Kidney tubule cell (primary cell): ENCODE measurements around the gene ANKRD44.

ENCODE experiments used
- DNase-seq: peaks from one replicate; pipeline ENCODE4 v3.0.0-alpha.2; 2018; ENCODE audit warnings: low spot score

Gene ANKRD44

DNA sequence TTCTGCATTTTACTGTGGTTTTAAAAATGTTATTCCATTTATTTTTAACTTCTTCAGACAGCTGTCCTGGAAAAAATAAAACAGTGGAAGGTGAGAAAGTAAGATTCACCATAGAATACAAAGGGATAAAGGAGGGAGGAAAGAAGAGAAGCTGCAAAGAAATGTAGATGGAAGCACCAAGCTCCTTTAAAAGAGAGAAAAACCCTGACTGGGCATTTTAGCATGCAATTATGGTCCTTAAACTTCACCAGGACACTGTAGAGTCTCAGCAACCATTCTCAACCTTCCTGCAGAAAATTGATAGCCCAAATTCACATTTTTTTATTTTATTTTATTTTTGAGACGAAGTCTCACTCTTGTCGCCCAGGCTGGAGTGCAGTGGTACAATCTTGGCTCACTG is 11.6 kb upstream of the ANKRD44 start:
- DNase-seq: no peak

DNA sequence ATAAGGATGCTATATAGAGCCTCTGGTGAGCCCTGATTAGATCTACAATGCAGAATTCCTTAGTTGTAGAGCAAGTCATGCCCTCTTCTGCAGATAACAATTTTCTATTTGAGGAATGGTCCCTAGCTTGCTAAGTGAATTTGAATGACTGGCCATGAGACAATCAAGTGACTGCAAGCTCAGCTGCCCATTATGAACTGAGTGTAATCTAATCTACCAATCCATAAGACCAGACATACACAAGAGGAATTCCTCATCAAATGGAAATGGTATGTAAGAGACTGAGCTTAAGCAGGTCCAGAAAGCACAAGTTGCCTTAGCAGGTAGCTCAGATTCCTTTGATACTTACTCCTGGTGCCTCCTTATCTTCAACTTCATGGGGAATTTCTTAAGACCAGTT is 4.8 kb upstream of the ANKRD44 start:
- DNase-seq: no peak

DNA sequence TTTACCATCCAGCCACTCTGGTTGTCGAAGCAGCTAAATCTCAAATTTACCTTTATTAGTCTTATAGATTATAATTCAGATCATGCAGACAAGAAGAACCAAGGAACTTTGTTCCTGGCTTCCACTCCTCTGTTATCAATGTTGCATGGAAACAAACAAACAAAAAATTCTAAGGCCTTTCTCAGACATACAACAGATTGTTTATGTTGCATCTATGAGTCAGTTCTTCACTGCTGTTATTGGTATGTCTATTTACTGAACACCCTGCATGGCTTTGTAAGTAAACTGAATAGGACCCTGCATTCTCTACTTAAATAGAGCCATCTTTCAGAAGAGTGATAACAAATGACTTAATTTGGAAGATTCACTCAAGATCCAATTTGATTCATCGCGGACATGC is 1.6 kb upstream of the ANKRD44 start:
- DNase-seq: no peak

DNA sequence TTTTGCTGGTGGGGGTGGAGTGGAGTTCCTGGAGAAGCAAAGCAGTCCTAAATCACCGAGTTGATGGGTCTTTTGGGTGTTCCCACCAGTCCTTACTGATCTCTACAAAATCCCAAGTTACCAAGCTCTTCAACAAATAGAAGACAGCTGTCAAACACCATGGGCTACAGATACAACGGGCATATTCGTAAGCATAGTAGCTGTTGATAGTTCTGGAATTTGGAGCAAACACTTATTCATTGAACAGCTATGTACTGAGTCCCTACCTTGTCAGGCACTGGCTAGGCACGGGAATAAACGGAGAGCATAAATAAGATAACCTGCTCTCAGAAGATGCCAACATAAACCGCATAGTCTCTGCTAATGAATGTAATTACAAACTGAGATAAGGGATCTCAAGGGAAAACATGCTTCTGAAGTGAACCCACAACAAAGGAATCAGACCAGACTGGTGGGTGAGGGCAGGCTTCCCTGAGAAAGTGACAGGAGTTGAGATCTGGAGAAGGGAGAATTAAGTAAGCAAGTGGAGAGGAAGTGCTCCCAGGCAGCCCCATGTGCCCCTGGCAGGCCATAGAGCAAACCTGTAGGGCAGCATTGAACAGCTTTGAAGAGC is 947 bp upstream of the ANKRD44 start:
- peak; percentile 32 for DNase-seq

DNA sequence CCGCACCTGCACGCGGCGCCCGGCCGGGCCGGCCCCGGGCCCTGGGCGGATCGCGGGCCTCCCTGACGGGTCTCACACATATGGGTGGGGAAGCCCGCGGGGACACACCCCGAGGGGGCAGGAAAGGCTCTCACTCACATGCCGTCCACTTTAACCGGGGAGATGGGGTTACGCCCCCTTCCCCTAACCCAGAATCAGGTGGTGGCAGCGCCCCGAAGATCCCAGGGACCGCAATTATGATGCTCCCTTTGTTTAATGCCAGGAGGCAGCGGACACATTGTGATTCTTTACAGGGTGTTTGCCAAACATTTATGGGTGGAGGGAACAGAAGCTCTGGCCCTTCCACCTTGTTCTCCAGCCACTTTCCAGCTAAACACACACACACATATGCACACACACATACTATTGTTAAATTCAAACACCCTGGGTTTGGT is 424 bp upstream of the ANKRD44 start:
- DNase-seq: peak; percentile 7

DNA sequence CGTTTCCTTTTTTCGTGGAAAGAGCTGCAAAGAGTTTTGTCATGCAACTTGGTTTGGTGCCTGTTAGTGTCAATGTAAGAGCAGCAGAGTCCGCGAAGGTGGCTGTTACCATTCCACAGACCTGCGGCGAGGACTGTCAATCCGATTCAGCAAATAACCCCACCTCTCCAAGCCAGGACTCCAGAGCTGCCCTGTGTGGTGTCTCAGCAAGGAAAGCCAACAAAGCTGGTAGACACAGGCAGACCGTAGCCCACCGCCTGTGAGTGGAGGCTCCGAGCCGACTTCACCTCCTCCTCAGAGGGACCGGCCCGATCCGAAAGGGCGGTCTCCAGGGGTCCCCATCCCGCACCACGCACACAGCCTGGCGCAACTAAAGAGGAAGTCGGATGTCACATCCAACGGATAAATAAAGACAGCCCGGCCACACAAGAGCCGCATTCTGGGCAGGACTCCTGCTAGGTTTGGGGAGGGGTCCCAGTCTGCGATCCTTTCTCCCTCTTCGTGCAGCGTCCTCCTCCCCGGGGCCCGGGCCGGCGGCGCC is 819 bp downstream of the ANKRD44 start:
- peak; percentile 24 for DNase-seq

DNA sequence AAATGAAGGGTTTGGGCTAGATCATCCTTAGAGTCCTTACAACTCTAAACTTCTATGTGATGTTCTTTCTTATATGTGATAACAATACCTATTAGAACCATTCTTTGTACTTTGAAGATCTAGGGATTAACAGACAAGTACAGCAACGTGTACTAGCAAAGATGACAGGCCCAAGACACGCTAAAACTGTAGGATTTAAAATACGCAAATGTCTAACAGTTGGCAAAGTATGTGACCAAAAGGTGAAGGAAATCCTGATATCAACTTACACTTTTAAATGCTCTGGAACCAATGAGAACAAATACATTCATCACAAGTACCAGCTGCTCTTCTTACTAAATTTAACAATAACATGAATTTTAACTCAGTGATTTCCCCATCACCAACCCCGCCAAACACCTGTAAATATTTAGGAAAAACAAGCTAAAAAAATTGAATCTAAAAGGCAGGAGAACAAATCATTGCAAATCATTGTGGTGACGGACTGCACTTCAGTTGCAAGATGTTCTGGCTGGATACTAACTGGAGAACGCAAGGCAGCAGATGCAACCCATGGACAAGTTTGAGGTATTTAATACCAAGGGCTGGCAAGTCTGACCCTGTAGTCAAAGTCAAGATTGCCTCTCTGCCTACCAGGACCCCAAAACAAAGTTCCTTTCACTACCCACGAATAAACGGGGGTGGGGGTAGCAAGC is 1.4 kb downstream of the ANKRD44 start:
- no peak for DNase-seq

DNA sequence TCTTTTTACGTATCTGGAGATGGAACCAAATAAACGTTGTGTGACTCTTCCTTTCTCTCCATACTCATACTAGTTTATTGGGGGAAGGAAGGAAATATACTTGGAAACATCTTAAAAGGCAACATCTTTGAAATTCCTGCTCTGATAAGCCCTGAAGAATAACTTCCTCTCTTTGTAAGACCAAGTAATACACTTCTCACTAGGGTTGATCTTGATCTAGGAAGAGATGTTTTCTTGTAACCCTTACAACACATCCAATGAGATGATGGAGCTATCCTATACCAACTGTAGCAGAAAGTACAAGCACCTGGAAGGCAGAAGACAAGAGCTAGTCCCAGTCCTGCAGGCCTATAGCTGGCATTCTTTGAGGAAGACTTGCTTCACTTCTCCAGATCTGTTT is 2.0 kb downstream of the ANKRD44 start:
- DNase-seq: no peak

DNA sequence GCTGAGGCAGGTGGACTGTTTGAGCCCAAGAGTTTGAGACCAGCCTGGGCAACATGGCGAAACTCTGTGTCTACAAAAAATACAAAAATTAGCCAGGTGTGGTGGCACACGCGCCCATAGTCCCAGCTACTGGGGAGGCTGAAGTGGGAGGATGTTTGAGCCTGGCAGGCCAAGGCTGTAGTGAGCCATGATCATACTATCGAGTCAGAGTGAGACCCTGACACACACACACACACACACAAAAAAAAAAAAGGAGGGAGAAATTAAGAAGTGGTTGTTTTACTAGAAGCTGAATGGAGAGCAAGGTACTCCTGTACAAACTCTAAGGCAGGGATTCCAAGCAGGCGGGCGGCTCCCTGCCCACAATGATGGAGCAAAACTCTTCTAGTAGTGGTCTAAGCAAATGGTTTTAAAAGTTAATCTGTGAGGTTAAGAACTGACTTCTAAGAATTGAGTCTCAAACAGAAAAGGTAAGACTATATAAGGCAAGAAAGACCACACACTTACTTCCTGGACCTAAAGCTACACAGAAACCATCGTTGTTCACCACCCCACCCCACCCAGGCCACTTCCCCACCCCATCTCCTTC is 2.6 kb downstream of the ANKRD44 start:
- no peak for DNase-seq

DNA sequence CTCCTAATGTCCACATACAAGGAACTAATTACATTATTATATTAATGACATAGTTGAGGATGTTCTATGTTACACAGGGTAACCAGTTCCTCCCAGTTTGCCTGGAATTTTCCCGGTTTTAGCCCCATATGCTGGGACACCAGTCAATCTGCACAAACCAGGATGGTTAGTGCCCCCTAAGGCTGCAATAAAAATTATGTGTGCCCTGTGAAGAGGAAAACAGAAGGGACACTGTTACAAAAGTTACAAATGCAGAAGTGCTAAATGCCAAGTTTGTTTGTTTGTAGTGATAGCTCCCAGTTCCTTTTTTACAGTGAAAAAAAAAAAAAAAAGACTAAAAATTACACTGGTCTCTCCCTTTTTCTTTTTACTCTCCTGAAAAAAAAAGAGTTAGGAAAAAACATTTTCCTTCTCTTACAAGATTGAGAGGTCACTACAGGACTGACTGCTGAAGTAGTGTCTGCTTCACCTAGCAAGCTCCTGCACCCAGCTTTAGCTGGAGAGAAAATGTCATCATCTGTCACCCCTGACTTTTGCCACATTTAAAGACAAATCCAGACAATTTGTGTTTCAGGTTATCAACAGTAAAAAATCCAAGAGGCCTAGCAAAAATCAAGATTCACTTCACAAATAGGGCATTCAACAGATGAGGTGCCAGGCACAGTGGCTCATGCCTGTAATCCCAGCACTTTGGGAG is 3.2 kb downstream of the ANKRD44 start:
- DNase-seq: no peak

DNA sequence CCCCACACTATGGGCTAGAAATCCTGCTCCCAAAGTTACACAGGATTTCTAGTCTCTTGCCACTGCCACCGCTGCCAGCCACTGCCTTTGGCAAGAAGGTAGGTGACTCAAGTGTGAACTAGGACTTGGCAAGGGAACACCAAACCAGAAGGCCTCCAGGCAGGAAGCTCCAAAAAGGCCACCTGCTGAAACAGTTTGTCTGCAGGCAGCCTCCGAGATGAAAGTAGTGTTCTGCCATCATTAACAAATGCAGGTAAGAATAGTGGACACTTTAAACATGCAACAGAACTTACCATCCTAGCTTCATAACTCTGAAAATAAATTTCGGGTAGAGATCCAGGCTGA is 3.9 kb downstream of the ANKRD44 start:
- peak; percentile 42 for DNase-seq

DNA sequence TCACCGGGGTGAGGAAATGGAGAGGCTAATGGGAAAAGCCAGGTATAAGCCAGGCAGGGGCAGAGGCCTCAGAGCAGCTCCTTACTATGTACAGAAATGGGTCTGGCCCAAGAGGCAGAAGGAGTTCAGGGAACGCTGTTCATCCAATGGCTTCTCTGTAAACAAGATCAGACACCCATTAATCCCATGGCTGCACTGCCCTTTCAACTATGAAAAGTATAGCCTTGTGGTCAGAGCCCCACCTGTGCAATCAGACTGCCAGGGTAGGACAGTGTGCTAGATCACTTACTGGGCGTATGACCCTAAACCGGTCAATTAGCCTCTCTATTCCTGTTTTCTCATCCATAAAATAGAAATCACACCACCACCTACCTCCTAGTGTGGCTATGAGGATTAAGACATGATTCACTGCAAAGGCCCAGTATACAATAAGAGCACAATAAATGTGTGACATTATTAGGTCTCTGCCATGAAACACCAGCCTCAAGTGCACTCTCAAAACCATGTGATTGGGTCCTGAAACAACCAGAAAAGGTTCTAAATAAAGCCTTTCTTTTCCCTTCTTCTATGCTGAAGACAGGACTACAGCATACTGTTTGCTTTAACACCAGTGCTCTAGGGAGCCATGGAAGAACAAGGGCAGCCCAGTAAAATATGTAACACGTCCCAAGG is 4.4 kb downstream of the ANKRD44 start:
- peak; percentile 12 for DNase-seq

DNA sequence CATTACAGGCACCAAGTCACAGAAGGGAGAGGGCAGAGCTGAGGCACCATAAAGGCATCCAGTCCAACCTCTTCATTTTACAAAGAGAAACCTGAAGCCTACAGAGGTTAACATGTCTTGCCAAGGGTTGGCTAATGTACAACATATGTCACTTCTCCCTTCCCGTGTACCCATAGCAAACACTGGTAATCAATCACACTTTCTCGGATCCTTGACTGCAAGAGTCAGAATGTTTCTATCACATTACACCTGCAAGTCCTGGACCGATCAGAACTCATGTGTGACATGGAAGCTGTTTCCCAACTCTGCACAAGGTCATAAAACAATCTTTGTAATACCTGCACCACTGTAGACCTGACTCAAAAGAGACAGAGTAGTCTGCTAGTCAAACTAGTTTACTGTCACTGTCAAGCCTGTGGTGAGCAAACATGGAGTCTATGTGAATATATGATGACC is 6.0 kb downstream of the ANKRD44 start:
- DNase-seq: no peak

DNA sequence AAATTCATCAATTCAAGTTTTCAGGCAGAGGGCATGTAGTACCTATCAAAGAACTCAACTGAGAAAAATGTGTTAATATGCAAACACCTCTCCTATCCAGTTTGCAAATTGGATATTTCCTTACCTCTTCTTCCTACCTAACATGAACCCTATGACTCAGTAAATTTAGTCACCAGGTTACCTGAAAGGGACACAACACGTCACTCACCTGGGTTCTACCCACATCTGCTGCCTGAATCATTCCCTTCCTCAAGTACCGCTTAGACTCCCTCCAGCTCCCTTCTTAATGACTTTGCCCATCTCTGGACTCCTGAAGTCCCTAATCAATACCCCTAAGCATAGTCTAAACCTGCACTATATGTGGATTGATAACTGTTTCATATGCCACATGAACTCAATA is 10.4 kb downstream of the ANKRD44 start:
- peak; percentile 70 for DNase-seq

DNA sequence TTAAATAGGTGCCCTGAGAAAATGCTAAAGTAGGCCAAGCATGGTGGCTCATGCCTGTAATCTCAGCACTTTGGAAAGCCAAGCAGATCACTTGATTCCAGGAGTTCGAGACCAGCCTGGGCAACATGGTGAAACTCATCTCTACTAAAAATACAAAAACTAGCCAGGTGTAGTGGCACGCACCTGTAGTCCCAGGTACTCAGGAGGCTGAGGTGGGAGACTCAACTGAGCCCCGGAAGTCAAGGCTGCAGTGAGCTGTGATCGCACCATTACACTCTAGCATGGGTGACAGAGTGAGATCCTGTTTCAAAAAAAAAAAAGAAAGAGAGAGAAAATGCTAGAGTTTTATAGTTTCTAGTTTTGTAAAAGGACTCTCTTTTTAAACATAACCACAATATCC is 12.0 kb downstream of the ANKRD44 start:
- no peak for DNase-seq

DNA sequence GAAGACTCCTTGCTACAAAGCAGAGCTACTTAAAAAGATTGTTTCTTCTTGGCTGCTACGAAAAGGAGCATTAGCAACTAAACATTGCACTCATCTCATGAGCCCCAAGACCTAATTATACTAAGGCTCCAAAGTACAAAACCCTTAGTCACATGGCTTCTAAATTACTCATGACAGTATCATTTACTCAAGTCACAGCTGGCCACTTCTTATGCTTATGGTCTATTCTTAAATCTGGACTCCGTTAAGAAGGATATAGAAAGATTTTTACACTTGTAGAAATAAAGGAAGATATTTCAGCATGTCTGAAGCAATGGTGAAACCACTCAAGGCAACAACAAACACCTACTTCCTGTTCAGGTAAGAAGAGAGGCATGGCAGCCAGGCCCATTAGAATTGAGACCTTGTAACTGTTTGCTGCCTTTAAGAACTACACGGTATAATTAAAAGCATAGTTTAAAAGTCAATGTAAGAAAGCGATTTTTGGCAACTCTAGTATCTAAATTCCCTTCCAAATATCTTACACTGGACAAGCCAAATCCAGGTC is 12.7 kb downstream of the ANKRD44 start:
- no peak for DNase-seq

DNA sequence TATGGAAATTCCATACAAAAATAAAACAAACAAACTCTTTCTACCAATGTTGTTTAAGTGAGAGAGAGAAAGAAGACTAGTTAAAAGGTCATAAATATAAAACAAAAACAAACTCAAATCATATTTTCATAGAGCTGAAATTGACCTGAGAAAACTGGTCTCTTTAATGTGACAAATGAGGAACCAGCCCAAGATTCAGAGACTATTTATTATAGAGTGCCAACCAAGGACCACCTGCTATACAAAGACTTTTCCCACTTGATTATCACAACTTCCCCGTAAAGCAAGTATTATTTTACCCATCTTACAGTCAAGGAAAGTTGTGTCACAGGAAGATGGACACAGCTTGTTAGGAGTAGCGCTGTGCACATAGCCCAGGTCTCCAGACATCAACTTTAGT is 13.3 kb downstream of the ANKRD44 start:
- DNase-seq: no peak

DNA sequence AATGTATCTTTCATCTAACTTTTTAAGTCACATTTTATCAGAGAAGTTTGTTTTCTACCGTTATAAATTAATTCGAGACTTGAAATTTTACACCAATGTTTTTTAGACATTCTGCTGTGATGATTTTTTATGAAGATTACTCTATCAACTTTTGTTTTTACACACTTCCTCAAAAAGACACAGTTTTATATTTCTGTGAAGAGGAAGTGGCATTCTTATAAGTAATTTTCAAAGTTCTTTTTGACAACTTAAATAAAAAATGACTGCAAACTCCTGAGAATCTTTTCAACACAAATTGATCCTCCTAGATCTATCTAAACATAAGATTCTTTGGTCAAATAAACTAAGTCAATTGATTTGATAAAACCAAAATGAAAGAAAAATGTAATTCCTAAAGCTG is 13.7 kb downstream of the ANKRD44 start:
- DNase-seq: no peak

DNA sequence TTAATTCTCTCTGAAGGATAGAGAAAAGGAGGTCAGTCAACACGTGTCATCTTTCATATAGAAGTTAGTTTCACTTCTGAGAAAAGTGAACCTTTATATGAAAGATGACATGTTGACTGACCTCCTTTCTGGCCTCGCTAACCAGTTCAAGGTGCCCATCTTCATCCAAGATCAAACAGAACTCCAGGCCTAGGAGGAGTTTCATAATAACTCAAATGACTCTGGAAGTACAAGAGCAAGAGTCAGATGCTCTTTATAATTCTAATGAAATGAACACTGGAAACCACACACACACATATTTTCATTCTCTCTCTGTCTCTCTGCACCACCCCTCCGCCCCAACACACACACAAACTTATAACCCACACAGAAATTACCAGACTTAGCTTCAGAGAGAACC is 16.3 kb downstream of the ANKRD44 start:
- DNase-seq: no peak

DNA sequence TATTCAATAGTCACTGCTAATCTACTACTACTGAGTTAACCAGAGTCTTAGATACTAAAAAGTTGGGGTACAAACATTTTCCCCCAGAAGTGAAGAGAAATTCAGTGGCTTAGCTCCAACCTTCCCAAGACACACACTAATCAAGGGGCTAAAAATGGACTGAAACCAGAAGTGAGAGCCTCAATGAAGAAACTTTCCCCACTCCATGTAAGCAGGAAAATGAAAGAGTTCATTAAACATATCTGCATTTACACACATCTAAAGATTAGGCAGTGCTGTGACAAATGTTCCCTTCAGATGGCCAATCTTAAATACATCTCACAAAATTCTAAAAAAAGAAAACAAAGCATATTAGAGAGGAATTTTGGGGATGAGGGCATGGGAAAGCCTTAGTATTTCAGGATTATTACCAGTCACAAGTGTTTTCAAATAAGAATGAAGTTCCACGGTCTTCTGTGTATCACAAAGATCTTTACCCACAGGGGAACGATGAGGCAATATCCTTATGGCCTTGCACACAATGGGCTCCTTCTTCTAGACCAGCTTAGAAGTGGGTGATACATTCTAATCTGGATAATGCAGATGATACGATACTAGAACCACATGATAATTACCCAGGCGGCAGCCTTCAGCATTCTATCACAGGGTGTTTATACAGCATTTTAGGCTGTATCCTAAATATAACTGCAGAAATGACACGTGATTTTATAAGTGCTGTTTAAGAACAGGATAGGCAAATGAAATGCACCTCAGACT is 17.1 kb downstream of the ANKRD44 start:
- no peak for DNase-seq

DNA sequence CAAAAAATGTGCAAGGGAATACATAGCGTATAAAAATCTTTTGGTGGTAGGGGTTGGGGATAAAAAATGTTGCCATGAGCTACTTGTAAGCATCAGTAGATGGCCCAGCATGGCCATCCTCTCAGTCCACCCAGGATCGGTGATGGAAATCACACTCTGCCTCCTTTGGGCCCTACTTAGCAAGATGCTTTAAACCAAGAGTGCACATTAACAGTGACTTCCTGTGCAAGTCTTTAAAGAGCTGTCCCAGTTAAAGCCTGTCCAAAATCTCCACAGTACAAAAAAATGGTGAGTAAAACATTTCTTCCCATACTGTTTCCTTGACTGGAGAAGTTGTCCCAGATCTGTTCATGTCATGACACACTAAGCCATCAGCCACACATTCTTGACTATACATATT is 18.0 kb downstream of the ANKRD44 start:
- DNase-seq: no peak
